ENCODE results near the gene ZACN.
"Not testable (repeated sequence)": the region's sequence is repeated elsewhere in the genome, so short reads cannot be mapped to it uniquely, and the experiment has no call there.

GRCh38 chr17:76044475-76045007 lies 34.4 kb upstream of the ZACN start:
- TF ChIP-seq EP300 (conservative IDR thresholded peaks at IDR 0.05; ENCODE audit: poor library complexity, severe bottlenecking); POLR2AphosphoS5 (IDR thresholded peaks at IDR 0.05); CTCF (IDR thresholded peaks at IDR 0.05; ENCODE audit: poor library complexity, severe bottlenecking); RAD21 (conservative IDR thresholded peaks at IDR 0.05); MXI1 (conservative IDR thresholded peaks at IDR 0.05; ENCODE audit: poor library complexity, severe bottlenecking): not testable (repeated sequence)

Measured in neural cell (in vitro differentiated cells).